OCI-LY7 (cell line): ENCODE results near the gene ICAM1. TPM values are rescaled to one million over a fixed set of nuclear protein-coding genes. Genes with fewer than 3 reads are reported as not detected.

Source experiments
- BruUV-seq: library from RNA; stranded (reverse); fragments of 400-500 nt; replicated peaks from 2 replicates; lab custom pipeline; 2021; lab: Mats Ljungman, UMichigan
- CTCF ChIA-PET: fragments of 300-600 bp; sonication (Branson Sonifier 250); formaldehyde crosslinking; loops from one replicate; lab custom pipeline; 2022; ENCODE audit warnings: antibody characterized with exemption; ENCODE audit not compliant: unreplicated experiment; lab: Charles Lee
- POLR2A ChIA-PET: fragments of 300-600 bp; sonication (Branson Sonifier 250); formaldehyde crosslinking; loops from one replicate; lab custom pipeline; 2022; ENCODE audit warnings: antibody characterized with exemption; lab: Charles Lee
- DNase-seq: peaks from one replicate; pipeline ENCODE4 v3.0.0-alpha.2; 2015; ENCODE audit warnings: low spot score
- H2AFZ ChIP-seq: fragments of 200-600 bp; sonication (generic), shearing (Covaris generic); 2 replicates; pipeline ENCODE4 v1.6.1; 2014; ENCODE audit warnings: mild to moderate bottlenecking, antibody characterized with exemption, low read length, moderate library complexity
- H3K27ac ChIP-seq: fragments of 200-600 bp; sonication (generic); 2 replicates; pipeline ENCODE4 v1.5.1; 2014; ENCODE audit warnings: mixed run types, low read depth, mild to moderate bottlenecking, moderate library complexity, low read length, inconsistent platforms; ENCODE audit not compliant: poor library complexity, severe bottlenecking
- H3K36me3 ChIP-seq: fragments of 200-600 bp; sonication (generic); 2 replicates; pipeline ENCODE4 v1.6.1; 2014; ENCODE audit warnings: mild to moderate bottlenecking, antibody characterized with exemption, low read length, moderate library complexity, mixed read lengths; ENCODE audit not compliant: insufficient read depth
- H3K4me1 ChIP-seq: fragments of 200-600 bp; sonication (generic); 2 replicates; pipeline ENCODE4 v1.5.1; 2014; ENCODE audit warnings: mild to moderate bottlenecking, low read length; ENCODE audit not compliant: insufficient read depth, poor library complexity, severe bottlenecking
- H3K4me2 ChIP-seq: fragments of 200-600 bp; sonication (generic); 2 replicates; pipeline ENCODE4 v1.6.1; 2014; ENCODE audit warnings: mild to moderate bottlenecking, low read length
- H3K4me3 ChIP-seq: fragments of 200-600 bp; sonication (generic); 2 replicates; pipeline ENCODE4 v1.5.1; 2014; ENCODE audit warnings: mild to moderate bottlenecking, low read depth, low read length; ENCODE audit not compliant: poor library complexity, severe bottlenecking
- H3K79me2 ChIP-seq: fragments of 200-600 bp; sonication (generic); 2 replicates; pipeline ENCODE4 v1.6.1; 2016; ENCODE audit warnings: low read depth, mild to moderate bottlenecking, low read length, moderate library complexity, mixed read lengths; ENCODE audit not compliant: insufficient read depth
- H3K9me2 ChIP-seq: fragments of 200-600 bp; sonication (generic); 2 replicates; pipeline ENCODE4 v1.6.1; 2016; ENCODE audit warnings: mild to moderate bottlenecking, low read length, mixed read lengths; ENCODE audit not compliant: insufficient read depth
- H3K9me3 ChIP-seq: fragments of 200-600 bp; sonication (generic); 2 replicates; pipeline ENCODE4 v1.6.1; 2014; ENCODE audit warnings: mild to moderate bottlenecking, mixed run types, low read length, mixed read lengths
- H4K20me1 ChIP-seq: fragments of 200-600 bp; sonication (generic); 2 replicates; pipeline ENCODE4 v1.6.1; 2014; ENCODE audit warnings: mild to moderate bottlenecking, antibody characterized with exemption, low read length, moderate library complexity, mixed read lengths; ENCODE audit not compliant: insufficient read depth
- EZH2phosphoT487 ChIP-seq: fragments of 200-600 bp; sonication (generic); IDR thresholded peaks from 2 replicates; pipeline ENCODE4 v1.6.1; 2018; ENCODE audit warnings: low read depth, borderline replicate concordance, mild to moderate bottlenecking, mixed run types, antibody characterized with exemption, low read length, moderate library complexity, mixed read lengths
- intact Hi-C: fragments of 100-400 bp; cut with micrococcal nuclease; formaldehyde crosslinking; loops from one replicate; pipeline ENCODE4 v1.10.0; 2022; ENCODE audit not compliant: unreplicated experiment
- total RNA-seq, 2 experiments: library from RNA; depleted of rRNA in 1 of 2; stranded (reverse); fragments of >200 nt in 1 of 2; shearing (Covaris generic) in 1 of 2; gene quantifications; 2 replicates each; pipeline ENCODE4 v1.2.3, GENCODE V29; 2014 to 2022
- TF ChIP-seq, protein P1 (sequence below): fragments of 200-600 bp; sonication (generic); conservative IDR thresholded peaks from 2 replicates; pipeline ENCODE4 v1.5.1; 2014; ENCODE audit warnings: mild to moderate bottlenecking, antibody characterized with exemption, low read length, moderate library complexity, mixed read lengths

Gene ICAM1
- total RNA-seq, 2 experiments from 2014 or later, result 12.0 to 13.4 TPM

GRCh38 chr19:10277795-10278589, 7.1 kb downstream of the ICAM1 start:
- Histone ChIP-seq H3K9me2 (no peaks in the 10 kb centered on the region), H3K36me3 (0 out of 2 replicates have a peak, but pooled peaks cover 8% of the 10 kb centered on the region), H3K4me3 (no peak overlapping the region), H3K9me3 (no peaks in the 10 kb centered on the region), H3K27ac (no peak overlapping the region), H3K79me2 (no peaks in the 10 kb centered on the region), H3K4me2 (no peak overlapping the region), H4K20me1 (no peaks in the 10 kb centered on the region), H2AFZ (no peak overlapping the region), H3K4me1 (no peaks in the 10 kb centered on the region)
- DNase-seq, result no peak
- ChIA-PET CTCF (no interaction called here), POLR2A (interaction anchor here (1.0 kb wide), 1 partner anchor 18 kb away, joined by 4 read pairs; no protein-coding TSS in a partner anchor)
- no peak for TF ChIP-seq EZH2phosphoT487
- TF ChIP-seq, protein P1, sequence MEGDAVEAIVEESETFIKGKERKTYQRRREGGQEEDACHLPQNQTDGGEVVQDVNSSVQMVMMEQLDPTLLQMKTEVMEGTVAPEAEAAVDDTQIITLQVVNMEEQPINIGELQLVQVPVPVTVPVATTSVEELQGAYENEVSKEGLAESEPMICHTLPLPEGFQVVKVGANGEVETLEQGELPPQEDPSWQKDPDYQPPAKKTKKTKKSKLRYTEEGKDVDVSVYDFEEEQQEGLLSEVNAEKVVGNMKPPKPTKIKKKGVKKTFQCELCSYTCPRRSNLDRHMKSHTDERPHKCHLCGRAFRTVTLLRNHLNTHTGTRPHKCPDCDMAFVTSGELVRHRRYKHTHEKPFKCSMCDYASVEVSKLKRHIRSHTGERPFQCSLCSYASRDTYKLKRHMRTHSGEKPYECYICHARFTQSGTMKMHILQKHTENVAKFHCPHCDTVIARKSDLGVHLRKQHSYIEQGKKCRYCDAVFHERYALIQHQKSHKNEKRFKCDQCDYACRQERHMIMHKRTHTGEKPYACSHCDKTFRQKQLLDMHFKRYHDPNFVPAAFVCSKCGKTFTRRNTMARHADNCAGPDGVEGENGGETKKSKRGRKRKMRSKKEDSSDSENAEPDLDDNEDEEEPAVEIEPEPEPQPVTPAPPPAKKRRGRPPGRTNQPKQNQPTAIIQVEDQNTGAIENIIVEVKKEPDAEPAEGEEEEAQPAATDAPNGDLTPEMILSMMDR, result no peak
- BruUV-seq, result no TSS peak
- intact Hi-C loops, result no loop called here

DNA sequence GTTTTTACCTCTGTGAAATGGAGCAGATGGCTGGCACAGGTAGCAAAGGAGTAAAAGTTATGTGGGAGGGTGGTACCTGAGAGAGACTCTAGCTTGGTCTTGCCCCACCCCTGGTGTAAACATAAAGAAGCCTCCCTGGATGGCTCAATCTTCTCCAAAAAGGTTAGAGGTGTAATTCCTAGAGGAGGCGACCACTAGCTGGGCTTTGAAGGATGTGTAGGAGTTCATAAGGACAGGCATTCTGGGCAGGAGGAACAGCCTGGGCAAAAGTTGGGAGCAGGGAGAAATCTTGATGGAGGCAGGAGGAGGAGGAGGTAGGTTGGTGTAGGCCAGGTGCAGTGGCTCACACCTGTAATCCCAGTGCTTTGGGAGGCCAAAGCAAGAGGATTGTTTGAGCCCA, 8.0 kb downstream of the ICAM1 start:
- TF ChIP-seq, protein P1, result no peak
- TF ChIP-seq EZH2phosphoT487, result no peak
- no peaks in the 10 kb centered on the region for H3K79me2 ChIP-seq
- no peak overlapping the region for H3K4me2 ChIP-seq
- H3K9me2 ChIP-seq, result no peaks in the 10 kb centered on the region
- no peak for DNase-seq
- BruUV-seq, result no TSS peak
- no peaks in the 10 kb centered on the region for H4K20me1 ChIP-seq
- POLR2A ChIA-PET, result interaction anchor here (1.0 kb wide), 1 partner anchor 18 kb away, joined by 4 read pairs; no protein-coding TSS in a partner anchor
- intact Hi-C loops, result no loop called here
- no peak overlapping the region for H2AFZ ChIP-seq
- CTCF ChIA-PET, result no interaction called here
- 0 out of 2 replicates have a peak, but pooled peaks cover 14% of the 10 kb centered on the region for H3K36me3 ChIP-seq
- H3K4me3 ChIP-seq, result no peak overlapping the region
- no peak overlapping the region for H3K27ac ChIP-seq
- H3K9me3 ChIP-seq, result no peaks in the 10 kb centered on the region
- no peaks in the 10 kb centered on the region for H3K4me1 ChIP-seq
